GM19395 (cell line): ENCODE measurements around the gene DCLRE1B.

ENCODE experiments used
- ATAC-seq: cut with Tn5 transposase; IDR thresholded peaks from one replicate; pipeline ENCODE4 v1.9.1; 2021; ENCODE audit warnings: mild to moderate bottlenecking, moderate library complexity; ENCODE audit not compliant: unreplicated experiment

Gene DCLRE1B

DNA sequence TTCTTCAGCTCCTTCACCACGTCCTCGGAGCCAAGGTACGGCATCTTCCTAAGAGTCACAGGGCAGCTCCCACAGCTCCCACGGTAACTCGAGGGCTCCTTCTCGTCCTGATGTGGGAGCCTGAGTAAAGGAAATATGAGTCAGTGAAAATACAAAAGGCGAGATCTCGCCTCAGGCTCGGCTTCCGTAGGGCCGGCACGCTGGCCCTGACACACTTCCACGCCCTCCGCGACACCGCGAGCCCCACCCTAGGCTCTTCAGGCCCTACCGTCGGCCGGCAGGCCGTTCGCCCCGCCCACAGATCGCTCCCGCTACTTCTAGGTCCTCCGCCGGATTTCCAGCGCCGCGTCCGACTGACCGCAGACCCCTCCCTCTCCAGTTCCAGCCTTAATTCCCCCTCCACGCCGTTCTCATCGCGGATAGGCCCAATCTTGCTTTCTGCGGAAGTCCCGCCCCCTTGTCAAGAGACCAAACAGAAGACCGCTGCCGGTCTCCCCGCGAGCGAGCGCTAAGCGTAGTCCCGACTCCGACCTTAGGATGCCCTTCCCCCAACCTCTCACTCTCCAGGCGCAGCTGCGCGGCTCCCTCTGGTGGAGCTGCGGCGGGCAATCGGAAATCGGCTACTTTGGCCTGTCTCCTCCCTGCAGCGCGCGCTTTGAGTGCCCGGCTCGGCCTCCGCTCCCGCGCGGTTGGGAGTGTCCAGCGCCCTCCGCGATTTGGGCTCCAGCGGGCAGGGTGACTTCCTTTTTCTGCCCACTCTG, at the start of gene DCLRE1B, which contains the start of gene AP4B1:
Gene DCLRE1B, plus strand, starts transcription at position 653 of the 761 bp plus-strand sequence. CDS start 261 bp downstream, outside the sequence.
Gene AP4B1, minus strand, starts transcription at position 126 of the 761 bp plus-strand sequence. Its CDS starts 82 bp downstream, at position 44.
- ATAC-seq, result peak; percentile 90

DNA sequence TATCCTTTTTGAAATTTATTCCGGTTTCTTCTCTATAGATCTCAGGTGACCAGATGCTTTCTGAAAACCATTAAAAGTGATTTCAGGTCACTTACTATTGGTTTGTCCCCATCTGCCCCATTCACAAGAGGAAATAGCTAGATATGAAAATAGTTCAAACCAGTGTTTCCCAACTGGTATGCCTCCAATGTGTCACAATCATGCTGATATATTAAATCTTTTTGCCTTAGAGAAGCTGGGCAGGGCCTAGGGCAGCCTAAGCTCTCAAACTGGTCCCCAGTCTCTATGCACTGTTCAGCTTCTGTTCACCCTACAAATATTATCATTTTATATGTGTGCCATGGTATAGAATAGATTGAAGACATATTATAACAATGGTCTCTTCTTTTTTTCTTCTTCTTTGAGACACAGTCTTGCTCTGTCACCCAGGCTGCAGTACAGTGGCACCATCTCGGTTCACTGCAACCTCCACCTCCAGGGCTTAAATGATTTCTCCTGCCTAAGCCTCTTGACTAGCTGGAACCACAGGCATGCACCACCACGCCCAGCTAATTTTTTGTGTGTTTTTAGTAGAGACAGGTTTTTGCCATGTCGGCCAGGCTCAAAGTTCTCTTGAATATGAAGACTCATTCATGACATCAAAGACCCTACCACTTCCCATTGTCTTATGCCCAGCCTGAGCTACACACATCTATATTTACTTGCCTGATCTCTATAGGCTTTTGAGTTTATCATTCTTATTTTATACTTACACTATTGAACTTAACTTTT, 49.3 kb upstream of the DCLRE1B start:
- no peak for ATAC-seq

DNA sequence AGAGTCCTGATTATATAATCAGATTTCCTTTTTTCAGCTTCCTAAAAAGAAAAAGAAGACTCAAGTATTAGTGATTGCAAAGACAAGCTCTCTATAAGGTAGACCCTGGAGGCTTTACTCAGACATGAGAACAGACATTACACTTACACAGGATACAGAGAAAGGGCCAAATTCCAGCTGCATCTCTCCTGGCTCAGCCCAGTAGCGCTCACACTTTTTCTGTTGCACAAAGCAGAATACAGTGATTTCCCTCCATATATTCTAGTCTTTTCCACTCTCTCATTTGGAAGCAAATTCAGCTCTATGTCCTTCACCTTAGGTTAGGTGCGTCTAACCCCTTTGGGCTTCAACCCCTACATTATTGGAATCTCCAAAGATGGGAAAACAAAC, 48.7 kb upstream of the DCLRE1B start:
- ATAC-seq, result no peak

DNA sequence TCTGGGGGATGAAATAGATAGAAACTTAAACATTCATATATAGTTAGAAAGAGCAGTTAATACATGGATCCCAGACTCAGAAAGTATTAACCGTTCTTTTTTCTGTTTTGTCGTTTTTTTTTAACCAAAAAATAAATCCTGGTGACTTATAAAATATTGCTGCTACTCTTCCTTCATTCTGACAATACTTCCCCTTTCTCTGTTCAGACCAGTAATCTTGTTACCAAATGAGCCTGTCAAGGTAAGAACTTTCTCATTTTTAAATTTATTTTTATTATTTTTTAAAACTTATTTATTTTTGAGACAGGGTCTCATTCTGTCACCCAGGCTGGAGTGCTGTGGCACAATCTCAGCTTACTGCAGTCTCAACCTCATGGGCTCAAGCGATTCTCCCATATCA, 47.4 kb upstream of the DCLRE1B start:
- ATAC-seq, result no peak

DNA sequence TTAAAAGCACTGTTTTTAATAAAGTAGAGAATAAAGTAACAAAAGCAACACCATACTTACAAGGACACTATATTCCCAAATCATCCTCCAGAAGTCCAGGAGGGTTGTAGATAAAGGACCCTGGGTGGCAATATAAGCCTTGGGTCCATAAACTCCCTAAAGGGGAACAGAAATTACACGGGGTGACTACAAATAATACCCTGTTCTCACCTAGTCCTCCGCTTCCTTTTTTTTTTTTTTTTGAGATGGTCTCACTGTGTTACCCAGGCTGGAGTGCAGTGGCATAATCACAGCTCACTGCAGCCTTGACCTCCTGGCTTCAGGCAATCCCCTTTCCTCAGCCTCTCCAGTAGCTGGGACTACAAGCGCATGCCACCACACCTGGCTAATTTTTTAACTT, 46.7 kb upstream of the DCLRE1B start:
- ATAC-seq, result no peak

DNA sequence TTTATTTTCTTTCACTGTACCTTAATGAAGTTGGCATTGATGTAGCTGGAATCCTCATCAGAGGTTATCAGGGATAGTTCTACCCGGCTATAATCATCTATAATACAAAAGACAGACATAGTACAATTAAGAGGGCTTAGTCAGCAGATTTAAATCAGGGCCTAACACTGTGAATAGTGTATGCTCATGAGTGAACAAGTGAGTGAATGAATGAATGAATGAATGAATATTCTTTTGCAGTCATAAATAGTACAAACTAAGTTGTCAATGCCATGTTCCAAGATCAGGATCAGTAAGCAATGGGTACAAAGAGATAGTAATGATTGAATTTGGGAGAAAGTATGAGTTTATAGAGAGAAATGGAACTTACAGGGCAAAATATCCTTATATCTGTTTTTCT, 46.1 kb upstream of the DCLRE1B start:
- ATAC-seq, result no peak

DNA sequence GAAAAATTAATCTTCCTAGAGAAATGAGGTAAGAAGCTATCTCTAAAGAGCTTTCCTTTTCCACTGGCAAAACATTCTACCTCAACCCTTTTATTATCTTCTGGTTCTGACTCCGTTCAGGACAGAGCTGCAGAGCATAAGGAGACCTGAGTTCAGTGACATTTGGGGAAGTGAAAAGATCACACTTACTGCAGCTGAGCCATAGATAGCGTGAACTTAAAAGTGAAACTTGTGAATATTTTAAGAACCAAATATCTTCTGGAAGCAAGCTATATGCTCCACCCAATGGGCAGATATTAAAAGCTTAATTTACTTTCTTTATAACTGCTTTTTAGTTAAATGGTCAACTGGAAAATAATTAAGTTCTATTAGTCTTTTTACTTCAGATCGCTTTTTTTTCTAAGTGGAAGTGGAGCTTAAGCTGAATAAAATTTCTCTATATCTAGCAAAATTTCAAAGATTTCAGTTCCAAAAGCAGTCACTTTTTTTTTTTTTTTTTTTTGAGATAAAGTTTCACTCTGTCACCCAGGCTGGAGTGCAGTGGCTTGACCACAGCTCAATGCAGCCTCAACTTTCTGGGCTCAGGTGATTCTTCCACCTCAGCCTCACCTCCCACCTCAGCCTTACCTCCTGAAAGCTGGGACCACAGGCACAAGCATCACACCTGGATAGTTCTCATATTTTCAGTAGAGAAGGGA, 45.5 kb upstream of the DCLRE1B start:
- peak; percentile 86 for ATAC-seq

DNA sequence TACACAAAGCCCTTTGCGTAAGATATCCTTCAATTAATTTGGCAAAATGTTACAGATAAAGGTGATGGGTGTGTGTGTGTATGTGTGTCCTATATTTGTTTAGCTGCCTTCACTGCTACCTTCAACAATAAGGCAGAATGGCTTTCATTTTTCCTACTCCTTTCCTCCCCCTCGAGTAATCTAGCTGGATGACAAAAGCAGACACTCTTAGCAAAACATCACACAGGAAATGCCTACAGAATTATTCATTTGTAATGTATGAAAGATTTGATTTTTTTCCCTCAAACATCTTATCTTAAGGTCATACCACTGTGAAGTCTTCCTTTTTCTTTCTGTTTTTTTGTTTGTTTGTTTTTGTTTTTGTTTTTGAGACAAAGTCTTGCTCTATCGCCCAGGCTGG, 44.2 kb upstream of the DCLRE1B start:
- no peak for ATAC-seq

DNA sequence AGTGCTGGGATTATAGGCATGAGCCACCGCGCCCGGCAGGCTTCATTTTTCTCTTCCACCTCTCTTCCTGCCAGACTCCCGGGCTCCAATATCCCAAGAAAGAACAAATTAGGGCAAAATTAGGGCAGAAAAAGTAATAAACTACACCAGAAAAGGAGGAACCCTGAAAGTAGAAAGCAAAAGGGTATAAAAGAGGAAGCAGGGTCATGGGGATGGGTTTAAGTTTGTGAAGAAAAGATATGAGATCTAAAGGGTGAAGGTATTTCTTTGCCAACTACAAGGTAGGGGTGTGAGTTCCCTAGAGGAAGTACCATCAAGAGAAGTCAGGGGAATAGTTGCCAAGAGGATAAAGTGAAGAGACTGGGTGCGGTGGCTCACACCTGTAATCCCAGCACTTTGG, 43.5 kb upstream of the DCLRE1B start:
- ATAC-seq, result no peak

DNA sequence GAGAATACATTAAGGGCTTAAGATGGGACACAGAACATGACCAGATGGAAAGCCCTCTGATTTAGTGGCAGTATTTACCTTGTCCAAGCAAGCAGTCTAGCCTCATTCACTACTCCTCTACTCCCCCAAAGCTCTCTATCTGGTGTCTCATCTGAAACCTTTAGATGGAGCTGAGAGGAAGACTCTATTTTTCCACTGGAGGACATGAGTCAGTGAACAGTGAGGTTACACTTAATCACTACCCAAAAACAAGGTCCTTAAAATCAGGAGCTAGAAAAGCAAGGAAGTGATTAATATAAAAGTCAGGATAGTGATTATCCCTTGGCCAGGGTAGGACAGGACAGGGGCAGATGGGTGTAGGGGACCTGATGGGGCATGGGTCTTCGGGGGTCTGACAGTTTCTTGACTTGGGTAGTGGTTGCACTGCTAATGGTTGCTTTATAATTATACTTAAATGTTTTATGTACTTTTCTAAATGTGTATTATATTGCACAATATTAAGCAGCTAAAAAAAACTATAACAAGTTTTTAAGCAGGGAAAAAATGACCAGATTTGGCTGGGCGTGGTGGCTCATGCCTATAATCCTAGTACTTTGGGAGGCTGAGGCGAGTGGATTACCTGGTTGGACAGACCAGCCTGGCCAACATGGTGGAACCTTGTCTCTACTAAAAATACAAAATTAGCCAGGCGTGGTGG, 36.6 kb upstream of the DCLRE1B start:
- ATAC-seq, result no peak

DNA sequence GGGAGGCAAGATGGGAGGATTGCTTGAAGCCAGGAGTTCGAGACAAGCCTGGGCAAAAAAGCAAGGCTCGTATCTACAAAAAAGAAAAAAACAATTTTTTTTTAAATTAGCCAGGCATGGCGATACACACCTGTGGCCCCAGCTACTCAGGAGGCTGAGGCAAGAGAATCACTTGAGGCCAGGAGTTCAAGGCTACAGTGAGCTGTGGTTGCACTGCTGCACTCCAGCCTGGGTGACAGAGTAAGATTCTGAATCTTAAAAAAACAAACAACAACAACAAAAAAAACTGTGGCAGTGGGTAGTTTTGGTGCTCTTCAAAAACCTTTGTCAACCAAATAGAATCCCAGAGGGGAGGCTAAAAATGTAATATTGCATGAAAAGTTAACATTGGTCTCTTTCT, 34.3 kb upstream of the DCLRE1B start:
- no peak for ATAC-seq

DNA sequence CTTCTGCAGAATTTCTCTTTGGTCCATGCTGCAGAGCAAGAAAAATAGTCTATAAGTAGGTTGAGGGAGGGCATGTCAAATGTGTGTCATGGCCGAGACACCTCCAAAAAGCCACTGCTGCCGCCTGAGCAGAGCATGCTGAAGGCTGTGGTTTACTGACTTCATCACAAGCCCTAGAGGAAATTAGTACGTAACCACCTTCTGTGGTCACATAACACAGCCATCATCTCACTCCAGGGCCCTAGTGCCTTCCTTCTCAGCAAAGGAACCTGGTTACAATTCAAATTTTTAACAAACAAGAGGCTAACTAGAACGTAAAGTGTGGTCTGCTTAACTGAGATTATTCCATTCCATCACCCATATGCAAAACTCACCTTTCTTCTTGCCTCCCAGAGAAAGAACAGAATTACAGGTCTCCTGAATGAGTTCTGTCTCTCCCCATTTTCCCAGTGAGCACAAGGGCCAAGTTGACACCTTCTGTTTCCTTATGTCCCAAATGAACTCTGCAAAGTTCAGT, 33.5 kb upstream of the DCLRE1B start, which contains the start of gene PTPN22:
Gene PTPN22, minus strand, starts transcription at position 116 of the 517 bp plus-strand sequence.
- peak; percentile 88 for ATAC-seq

DNA sequence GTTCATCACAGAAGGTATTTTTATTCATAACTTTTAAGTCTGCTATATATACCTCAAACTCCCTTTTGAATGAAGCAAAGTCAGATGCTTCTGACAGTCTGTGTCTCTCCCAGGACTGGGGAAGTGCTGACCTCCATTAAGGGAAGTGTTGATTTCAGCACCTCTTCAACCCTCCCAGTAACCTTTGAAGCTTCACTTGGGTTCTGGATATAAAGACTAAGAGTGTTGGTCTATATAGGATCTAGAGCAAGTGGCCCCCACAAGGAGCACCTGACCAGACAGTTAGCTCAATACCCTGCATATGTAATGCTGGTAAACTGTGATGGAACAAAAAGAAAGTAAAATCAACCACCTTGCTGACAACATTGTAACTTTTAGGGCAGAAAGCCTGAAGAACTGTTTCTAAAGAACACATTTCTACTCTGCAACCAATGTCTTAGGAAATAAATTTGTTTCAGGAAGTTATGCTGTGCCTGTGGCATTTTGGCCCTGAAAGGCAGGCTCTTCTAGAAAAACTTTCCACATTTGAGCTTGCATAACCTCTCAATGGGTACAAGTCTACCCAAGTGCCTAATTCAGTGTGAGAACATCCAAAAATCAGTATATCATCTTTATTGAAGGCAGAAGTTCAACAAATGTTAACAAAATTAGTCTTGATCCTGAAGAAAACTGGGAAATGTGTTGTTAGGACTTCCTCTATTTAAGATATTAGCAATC, 32.7 kb upstream of the DCLRE1B start:
- ATAC-seq, result peak; percentile 12

DNA sequence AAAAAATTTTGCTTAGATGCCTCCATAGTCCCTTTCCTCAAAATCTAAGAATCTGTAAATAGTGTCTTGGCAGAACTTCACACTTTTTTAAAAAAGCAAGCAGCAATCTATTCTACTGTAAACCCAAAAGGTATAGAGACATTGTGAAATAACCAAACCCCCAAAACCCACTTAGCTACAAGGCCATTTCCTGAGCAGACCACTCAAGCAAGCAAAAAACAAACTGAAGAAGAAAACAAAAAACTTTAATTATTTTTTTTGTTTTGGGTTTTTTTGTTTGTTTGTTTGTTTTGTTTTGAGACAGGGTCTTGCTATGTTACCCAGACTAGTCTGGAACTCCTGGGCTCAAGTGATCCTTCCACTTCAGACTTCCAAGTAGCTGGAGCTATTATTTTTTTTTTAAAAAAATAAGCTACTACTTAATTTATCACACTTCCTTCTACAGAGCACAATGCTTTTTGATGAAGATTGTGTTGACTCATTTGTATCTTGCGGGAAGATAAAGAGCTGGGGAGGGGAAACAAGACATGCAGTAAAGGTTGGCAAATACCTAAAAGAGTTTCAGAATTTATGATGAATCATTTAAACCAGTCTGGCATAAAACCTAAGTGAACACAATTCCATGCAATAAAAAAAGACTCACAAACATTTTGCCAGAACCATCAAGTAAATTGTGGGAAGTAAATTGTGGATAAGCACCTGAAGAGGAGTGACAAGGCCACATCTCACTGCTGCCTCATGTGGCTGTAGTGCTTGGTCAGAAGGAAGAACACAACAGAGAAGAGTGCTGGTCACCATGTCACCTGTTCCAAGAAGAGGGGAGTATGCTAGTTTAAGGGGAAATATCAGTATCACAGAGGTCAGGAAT, 30.9 kb upstream of the DCLRE1B start:
- peak; percentile 40 for ATAC-seq

DNA sequence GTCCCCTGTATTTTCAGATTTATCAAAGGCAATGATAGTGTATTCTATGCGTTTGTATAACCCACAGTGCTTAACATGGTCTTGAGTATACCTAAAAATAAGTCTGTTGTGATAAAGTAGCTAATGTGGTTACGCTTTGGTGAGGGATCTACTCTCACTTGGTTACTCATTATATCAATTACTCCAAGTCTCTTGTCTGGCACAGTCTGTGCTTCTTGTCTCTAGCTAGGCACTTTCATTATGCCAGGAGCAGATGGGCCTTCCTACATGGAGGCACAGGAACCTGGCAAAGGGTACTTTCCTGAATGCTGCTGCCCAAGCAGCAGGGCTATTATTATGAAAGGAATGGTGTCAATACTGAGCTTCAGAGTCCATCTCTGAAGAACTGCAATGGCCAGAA, 29.4 kb upstream of the DCLRE1B start:
- no peak for ATAC-seq

DNA sequence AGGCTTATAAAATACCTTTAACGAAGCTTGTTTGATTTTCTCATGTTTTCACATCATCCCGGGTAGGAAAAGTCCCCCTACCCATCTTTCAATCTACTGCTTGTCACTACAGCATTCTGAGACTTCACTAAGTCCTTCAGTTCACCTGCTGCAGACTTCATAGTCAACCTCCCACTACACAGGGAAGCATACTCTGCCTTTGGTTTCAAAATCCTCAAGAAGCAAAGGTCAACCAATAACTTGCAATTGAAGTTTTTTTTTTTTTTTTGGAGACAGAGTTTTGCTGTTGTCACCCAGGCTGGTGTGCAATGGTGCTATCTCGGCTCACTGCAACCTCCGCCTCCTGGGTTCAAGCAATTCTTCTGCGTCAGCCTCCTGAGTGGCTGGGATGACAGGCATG, 28.9 kb upstream of the DCLRE1B start:
- ATAC-seq, result no peak

DNA sequence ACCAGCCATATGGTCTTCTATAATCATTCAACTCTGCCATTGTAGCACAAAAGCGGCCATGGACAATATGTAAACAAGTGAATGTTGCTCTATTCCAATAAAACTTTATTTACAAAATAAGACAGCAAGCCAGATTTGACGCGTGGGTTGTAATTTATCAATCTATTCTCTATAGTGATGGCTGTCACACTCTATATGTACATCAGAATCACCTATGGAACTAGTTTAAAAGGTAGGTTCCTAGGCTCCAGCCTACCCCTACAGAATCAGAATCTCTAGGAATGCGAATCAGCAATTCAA, 25.4 kb upstream of the DCLRE1B start:
- no peak for ATAC-seq

DNA sequence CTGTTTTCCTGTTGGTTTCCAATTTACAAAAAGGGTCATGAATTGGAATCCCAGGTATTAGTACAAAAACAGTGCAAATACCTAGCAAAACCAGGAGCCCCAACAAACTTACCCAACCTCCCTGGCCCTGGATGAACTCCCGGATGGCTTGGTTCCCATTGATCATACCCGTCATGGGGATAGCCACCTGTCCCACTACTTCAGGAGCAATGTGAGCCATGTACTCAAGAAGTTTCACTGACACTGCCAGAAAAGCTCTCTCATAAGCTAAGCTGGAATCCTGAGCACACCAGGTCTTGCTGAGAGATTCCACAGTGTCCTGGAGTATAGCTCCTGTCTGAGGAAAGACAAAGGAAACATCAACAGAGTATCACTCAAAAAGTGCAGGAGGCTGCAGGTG, 23.5 kb upstream of the DCLRE1B start:
- no peak for ATAC-seq
